Measurements from ENCODE around the gene ADM.

Gene ADM

DNA sequence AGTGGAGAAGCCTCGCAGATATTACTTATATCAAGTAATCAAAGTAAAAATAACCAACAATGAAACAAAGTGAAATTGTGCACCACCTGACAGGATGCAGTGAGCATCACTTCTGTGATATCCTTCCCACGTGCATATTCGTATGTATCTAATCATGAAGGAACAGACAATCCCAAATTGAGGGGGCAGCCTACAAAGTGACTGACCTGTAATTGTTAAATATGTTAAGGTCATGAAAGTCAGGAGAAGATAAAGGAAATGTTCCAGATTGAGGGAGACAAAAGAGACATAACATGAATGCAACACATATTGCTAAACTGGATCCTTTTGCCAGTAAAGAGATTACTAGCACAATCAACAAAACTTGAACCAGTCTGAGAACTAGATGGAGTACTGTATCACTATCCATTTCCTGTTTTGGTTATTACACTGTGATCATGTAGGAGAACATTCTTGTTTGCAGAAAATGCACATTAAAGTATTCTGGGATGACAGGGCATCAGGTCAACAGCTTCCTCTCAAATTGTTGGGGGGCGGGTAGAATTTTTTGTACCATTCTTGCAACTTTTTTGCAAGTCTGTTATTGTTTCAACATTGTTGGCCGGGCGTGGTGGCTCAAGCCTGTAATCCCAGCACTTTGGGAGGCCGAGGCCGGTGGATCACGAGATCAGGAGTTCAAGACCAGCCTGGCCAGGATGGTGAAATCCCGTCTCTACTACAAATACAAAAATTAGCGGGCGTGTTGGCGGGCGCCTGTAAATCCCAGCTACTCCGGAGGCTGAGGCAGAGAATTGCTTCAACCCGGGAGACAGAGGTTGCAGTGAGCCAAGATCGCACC lies 12.9 kb upstream of the ADM start:
- DNase-seq, result no peak

DNA sequence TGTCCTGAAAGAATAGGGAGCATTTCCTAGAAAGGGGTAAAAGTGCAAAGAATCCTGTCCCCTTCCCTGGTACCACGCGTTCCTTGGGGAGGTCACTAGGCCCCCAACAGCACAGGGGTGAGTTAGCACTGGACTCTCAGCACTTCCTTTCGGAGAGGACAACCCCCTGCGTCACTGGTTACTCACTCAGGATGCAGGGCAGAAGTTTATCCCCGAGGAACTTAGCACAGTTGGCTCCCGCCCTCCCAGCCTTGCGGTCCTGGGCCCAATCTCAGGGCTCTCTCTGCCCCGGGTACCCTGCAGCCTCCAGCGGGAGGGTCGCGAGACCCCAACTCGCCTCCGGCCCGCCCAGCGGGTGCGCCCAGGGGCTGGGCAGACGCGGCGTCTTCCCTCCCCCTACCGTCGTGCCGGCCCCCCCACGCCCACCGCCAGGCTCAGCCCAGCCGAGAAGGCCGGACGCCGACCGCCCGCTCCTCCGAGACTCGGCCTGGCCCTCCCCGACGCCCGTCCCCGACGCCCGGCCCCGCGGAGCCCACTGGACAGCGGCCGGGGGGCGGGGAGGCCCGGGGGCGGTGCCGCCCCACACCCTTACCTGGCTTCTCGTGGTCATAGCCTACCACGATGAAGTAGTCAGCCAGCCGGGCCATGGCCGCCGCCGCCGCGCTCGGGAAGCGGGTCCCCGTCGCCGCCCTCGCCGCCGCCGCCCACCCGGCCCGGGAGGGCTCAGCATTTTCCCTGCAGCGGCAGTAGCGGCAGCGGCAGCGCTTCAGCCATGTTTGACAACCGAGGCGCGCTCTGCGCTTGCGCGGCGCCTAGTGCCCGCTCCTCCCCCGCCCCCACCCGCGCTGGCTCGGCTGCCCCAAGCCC lies 11.2 kb upstream of the ADM start, which contains the start of gene SBF2:
SBF2 (minus strand) TSS at position 797 of the 867 bp plus-strand sequence; CDS start at position 647, 150 bp downstream.
- DNase-seq, result peak; percentile 26 to 43

- DNase-seq, result no peak
Observed at GRCh38 chr11:10294290-10294953, 10.5 kb upstream of the ADM start.

DNA sequence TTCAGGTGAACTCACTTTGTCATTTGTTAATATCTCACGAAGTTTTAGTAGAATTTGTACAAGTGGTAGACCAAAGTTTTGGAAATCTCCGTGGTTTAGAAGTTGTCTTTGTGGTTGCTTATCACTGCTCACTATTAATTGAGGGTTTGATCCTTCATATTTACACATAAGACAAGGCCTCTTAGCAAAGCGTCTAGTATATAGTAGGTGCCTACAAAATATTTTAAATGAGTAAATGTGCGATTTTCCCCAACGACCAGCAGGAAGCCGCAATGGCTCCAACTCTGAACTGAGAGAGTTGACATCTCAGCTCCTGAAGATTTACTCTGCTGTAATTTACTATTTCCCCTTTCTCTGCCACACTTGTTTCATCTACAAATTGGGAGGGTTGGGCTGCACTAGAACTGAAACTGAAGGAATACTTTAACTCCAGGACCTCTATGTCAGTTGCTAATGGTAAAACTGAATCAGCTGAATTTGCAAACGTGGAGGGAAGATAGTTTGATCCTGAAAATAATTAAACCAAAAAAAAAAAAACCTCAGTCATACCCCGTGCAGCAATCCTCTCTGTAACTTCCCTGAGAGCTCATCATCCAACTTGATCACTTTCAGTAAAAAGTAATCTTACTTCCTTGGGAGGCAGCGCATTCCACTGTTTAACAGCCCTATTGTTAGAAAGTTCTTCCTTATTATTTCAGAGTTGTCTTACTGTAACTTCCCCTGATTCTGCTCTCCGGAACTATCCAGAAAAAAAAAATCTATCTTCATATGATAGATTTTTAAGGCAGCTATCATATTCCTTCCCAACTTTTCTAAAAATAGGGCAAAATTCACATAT lies 9.6 kb upstream of the ADM start:
- no peak for DNase-seq

DNA sequence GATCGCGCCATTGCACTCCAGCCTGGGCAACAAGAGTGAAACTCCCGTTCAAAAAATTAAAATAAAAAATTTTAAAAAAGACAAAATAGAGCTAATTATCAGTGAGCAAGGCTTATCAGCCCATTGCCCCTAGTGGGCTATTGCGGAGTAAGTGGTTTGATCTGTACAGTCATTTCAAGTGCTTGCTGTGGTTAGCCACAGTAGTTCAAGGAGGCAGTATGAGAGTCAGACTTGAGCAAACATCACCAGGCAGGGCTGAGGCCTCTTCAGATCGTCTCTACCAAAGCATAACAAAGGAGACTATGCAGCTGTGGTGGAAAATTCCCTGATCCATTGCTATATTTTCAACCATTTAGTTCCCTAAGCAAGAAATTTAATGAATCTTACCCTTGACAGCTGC lies 6.5 kb upstream of the ADM start:
- no peak for DNase-seq

- DNase-seq, result no peak
Observed at GRCh38 chr11:10301656-10302358, 3.1 kb upstream of the ADM start.

DNA sequence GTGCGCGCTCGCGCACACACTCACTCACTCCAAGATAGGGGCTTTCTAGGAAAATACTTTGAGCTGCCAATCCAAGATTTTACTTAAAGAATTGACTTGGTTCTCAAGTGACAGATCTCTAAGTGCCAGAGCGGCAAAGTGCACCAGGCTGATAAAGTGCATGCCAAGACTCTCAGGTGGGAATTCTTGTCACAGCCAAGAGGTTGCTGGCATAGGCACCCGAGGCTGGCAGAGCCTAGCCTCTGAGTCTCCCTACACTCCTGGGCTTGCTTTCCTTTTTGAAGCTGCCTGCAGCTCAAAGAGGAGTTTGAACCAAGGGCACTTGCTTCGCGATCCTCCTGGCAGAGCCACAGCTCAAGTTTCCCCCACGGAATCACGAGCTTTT lies 2.5 kb upstream of the ADM start:
- no peak for DNase-seq

DNA sequence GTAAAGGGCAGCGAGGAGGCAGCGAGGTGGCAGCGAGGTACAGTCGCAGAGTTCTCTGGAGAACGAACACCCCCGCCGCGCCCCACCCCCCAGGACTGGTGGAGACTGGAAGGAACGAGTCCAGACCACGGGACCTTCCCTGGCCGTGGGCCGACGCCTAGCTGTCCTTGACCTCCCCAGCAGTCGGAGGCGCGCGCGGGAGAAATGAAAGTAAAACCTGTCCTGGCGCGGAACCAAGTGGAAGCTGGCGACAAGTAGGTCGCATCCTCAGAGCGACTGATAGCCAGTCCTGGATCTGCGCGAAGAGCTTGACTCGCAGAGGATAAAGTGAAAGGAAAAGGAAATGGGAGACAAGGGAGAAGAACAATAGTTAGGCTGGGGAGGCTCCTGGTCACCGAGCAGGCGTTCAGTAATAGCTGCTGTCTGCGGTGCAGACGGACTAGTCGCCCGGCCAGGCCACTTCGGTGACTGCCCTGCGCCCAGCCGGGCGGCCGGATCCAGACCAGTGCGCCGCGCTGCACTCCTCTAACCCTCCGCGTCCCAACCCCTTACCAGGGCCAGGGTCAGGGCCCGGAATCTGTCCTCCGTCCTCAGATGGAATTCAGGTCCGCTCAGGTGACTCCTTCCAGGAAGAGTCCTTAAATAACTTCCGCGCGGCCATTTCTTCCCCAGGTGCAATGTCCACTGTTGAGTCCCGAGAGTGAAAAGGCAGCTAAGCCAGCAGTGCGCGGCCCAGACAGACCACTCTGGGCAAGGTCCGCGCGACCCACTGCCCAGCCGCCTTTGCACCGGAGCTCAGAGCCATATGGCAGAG lies 1.9 kb upstream of the ADM start:
- no peak for DNase-seq

DNA sequence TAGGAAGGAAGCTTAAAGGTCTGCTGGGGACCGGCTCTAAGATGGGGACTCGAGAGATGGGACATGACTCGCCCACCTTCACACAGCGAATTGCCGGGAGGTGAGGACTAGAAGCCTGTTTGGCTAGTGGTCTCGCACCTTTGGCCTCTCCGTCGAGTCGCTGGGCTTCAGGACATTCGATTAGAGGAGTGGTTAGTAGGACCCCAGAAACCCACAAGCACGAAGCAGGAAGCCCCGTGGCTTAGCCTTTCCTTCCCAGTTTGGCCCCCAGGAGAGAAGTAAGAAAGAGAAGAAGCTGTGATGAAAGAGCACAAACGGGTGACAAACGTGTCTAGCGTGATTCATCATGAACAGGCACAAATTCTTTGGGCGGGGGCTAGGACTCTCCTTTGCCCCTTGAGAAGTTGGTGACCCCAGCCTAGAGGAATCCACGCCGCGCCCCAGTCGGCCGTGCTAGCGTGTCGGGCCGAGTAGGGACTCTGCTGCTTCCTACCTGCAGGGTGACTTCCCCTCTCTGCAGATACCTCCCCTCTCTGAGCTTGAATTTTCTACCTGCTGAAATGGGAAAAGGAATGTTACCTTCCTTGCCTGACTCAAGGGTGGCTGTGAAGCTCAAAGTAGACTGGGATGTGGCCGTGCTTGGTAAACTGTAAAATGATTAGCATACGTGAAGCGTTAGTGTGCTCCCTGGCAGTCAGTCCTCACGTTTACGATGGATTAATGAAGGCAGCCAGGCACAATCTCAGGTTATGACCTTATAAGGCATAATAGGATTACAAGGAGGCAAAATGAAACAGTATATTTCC lies 1.1 kb upstream of the ADM start:
- no peak for DNase-seq

- no peak for DNase-seq
Observed at GRCh38 chr11:10305262-10305963, 540 bp downstream of the ADM start.

DNA sequence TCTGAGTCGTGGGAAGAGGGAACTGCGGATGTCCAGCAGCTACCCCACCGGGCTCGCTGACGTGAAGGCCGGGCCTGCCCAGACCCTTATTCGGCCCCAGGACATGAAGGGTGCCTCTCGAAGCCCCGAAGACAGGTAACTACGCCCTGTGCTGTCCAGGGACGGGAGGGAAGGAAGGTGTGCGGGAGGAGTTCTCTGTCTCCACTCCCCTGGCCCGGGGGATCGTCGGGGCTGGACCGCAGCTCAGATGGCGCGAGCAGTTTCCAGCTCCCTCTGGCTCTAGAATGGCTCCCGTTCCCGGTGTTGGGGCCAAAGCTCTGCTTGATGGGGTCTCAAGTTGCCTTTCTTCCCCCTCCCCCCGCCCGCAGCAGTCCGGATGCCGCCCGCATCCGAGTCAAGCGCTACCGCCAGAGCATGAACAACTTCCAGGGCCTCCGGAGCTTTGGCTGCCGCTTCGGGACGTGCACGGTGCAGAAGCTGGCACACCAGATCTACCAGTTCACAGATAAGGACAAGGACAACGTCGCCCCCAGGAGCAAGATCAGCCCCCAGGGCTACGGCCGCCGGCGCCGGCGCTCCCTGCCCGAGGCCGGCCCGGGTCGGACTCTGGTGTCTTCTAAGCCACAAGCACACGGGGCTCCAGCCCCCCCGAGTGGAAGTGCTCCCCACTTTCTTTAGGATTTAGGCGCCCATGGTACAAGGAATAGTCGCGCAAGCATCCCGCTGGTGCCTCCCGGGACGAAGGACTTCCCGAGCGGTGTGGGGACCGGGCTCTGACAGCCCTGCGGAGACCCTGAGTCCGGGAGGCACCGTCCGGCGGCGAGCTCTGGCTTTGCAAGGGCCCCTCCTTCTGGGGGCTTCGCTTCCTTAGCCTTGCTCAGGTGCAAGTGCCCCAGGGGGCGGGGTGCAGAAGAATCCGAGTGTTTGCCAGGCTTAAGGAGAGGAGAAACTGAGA lies 1.4 kb downstream of the ADM start:
- DNase-seq, result no peak

- DNase-seq, result no peak
Observed at GRCh38 chr11:10307022-10307399, 2.1 kb downstream of the ADM start.

GRCh38 chr11:10307400-10308200 lies 2.7 kb downstream of the ADM start:
- DNase-seq, result no peak

DNA sequence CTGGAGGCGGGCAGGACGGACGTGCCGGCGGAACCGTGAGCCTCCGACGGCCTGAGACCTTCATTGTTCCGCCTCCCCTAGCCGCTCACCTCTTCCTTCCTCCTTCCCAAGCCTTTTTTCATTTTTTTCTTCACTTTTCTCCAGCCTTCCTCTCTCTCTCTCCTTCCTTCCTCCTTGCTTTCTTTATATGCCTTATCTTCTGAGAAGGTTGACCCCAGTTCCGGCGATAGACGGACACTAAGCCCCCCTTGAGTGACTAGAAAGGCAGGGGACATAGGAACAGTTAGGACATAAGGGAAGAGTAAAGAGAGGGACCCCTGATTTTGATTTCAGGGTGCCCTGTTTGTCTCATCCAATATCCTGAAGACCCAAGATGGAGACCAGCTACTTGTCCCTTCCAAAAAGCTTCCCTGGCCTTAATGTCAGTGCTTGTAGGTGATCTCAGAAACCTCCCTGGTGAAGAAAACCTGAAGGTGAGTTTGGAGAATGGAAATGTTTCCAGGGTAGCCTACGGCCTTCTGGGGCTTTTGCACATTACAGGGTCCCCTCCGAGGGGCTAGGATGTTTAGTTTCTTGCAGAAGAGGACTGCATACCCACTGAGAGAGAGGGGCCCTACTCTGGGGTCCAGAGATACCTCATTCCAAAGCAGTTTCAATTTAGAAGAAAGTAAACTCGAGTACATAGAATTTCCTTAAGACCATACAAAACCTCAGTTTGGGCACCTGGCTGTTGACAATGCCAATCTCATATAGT lies 3.5 kb downstream of the ADM start:
- no peak for DNase-seq

DNA sequence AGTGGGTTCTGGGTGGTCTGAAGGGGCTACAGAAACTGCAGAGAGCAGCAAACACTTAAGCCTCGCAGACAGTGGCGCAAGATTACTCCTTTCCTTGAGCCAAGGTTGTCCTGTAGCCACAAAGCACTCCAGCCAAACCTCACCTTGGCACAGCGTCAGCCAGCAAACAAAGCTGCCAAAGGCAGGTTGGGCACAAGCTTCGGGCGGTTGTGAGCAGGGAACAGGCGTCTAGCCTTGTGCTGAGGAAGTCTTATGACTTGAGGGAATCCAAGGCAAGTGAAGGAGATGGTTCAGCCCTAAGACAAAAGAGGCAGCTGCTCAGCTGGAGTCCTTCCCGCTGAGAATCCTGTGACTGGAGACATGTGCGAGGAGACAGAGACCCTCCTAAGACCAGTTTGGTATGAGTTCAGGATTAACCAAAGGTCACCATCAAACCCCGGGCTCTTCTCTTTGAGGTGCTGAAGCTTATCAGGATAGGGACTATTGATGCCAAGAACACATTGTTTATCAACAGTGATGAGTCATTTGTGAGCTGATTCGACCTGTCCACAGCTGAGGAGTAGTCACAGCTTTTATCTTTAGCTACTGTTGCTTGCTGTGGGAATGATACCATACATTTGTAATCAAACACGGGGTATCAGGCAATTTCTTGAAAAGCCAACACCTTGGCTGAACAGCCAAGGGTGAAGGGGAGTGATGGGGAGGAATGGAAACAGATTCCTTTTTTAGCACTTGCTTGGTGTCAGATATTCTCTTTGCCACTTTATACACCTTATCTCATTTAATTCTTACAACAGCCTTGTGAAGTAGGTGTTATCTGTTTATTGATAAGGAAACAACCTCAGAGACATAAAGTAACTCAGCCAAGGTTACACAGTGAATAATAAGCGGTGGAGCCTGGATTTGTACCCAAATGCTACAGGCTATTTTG lies 4.6 kb downstream of the ADM start:
- DNase-seq, result no peak
